ENCODE data around the gene HOMEZ.

HOMEZ gene

DNA sequence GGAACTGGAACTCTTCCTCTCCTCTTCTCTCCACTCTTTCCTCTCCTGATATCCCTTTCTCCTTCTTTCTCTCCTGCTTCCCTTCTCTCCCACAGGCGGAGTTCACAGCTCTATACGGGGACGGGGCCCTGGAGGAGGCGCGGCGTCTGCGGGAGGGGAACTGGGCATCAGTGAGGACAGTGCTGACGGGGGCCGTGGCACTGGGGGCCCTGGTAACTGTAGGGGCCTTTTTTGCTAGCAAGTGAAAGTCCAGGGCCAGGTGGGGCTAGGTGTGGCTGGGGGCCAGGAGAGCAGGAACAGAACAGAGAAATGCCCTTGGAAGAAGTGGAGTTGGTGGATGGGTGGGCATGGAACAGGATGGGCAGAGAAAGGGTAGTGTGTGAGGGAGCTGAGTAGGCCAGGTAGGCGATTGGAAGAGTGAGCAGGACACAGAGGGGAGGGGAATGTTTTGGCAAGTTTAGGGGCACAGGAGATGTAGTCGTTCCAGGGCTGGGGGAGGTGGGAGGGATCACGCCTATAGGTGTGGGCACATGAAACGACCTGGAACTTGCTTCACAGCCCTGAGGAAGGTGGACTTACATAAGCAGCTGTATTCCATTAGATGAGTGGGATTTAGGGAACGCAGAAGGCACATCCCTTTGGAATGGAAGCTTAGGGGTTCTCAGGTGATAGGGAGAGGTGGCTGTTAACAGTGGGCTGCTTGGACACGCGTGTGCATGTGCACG, 23.0 kb upstream of the HOMEZ start:
- no peak for FAIRE-seq
- DNase-seq (ENCODE audit: insufficient read length, low spot score): no peak

DNA sequence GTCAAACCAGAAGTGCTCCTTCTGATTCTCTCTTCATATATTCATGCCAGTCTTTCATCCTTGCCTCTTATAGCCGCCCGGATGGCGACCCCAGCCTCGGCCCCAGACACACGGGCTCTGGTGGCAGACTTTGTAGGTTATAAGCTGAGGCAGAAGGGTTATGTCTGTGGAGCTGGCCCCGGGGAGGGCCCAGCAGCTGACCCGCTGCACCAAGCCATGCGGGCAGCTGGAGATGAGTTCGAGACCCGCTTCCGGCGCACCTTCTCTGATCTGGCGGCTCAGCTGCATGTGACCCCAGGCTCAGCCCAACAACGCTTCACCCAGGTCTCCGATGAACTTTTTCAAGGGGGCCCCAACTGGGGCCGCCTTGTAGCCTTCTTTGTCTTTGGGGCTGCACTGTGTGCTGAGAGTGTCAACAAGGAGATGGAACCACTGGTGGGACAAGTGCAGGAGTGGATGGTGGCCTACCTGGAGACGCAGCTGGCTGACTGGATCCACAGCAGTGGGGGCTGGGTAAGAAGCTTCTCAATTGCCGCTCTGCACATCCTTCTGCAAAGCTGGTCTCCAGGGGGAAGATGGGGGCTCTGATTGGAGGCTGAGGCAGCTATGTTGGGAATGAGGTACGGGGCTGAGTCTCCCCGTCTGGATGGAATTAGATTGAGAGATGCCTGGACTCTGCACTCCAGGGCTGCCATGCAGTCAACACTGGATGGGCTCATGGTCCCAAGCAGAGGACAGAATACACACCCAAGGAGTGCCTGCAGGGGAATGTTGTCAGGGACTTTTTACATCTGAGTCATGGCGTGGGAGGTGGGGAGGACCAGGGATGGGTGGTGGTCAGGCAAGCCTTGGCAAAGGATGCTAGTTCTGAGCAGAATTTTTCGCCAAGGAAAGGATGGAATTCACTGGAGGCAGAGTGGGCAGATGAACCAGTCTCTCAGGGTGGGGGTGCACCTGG, 22.0 kb upstream of the HOMEZ start:
- FAIRE-seq (no peak), DNase-seq (ENCODE audit: insufficient read length, low spot score) (no peak)

DNA sequence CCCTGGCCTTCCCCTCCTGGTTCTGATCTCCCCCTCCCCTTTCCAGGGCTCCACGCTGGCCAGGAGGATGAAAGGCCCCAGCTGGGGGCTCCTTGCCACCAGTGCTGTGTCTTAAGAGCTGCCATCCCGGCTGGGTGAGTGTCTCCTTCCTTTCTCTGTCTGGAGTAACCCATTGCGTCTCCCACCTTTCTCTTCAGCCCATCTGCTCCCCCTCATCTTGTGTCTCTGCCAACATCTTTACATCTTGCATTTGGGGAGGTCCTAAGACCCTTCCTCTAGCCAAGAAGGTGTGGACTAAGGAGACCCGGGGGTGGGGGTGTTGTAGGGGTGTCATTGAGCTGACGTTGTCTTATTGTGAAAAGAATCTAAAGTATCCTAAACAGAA, 21.2 kb upstream of the HOMEZ start:
- DNase-seq (ENCODE audit: insufficient read length, low spot score) (no peak), FAIRE-seq (no peak)

DNA sequence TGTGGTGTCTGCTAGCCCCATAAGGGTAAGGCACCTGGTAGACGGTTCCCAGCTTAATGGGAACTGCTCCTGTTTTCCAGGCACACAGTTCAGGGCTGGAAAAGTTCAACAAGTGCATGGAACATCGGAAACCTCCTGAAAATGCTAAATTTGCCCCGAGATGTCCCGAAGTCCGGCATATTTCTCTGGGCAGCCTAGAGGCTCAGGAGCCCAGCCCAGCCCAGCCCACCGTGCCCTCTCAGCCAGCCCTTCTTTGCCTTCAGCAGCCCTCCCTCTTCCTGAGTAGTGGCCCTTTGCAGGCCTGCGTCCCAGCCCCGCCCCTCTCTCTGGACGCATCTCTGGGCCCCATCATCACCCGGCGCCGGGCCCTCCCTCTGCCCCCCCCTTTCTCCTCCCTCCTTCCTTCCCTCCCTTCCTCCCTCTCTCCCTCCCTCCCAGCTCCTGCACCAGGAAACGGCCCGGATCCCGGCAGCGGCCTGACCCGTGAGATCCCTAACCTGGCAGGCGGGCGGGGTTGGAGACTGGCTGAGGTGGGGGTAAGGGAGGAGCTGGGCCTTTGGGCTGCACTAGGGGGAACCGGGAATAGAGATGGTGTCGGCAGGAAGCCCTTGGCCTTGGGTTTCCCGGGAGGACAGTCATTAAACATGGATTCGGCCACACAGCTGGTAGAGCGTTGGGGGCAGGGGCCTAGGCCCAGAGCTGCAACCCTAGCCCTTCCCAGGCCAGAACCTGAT, 20.6 kb upstream of the HOMEZ start, which contains the start of gene BCL2L2:
TSS of gene BCL2L2 (plus strand) at position 422 of the 734 bp plus-strand sequence. CDS start 935 bp downstream, outside the sequence.
- FAIRE-seq: peak; percentile 74
- DNase-seq (ENCODE audit: insufficient read length, low spot score): peak; percentile 53

DNA sequence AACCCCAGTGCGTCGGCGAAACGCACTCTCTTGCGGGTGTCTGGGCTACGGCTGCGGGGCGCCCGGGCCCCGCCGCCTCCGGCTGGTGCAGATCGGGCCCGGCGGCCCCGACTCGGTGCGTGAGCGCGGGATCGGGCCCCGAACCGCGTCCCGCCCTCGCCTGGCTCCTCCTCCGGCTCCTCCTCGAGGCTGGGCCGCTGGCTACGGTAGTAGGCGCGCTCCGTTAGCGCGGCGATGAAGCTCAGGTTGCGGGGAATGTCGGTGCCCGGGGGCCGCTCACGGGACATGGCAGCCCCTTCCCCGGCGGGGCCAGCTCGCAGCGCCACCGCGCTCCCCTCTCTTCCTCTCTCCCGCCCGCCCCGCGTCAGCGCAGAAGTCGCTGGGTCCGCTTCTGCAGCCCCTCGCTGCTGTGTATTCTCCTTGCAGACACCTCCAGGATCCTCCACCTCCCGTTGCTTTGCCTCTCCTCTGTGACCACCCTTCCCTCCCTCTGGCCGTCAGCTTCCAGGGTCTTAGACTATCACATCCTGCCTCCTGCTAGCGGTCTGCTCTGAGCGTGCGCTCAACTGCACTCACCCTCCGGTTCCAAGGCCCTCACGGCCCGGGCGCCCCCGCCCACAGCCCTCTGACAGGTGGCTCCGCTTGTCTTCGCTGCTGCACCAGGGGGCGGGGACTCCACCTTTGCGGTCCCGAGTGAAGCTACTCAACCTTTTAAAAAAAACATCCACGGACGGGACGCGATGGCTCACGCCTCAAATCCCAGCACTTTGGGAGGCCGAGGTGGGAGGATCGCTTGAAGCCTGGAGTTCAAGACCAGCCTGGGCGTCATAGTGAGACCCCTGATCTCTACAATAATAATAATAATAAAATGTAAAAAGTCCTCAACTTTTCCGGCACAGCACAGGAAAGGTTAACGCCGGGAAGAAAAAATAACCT, 16.6 kb upstream of the HOMEZ start, which contains the start of gene PPP1R3E:
TSS of gene PPP1R3E (minus strand) at position 570 of the 936 bp plus-strand sequence. CDS start at position 287, 283 bp downstream.
- DNase-seq (ENCODE audit: insufficient read length, low spot score) (peak; percentile 42), FAIRE-seq (peak; percentile 85)

DNA sequence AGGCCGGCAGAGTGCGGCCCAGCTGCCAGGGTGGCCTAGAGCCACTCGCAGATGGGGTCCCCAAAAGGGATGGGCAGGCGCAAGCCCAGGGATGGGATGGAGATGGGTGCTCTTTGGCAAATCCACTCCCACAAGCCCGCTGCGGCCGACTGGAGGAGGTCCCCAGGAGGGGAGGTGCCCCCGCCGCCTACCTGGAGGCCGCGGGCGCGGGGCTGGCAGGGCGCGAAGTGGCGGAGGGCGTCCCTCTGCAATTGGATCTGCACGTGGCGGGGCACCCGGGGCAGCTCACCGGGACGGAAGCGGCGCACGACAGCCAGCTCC, 16.0 kb upstream of the HOMEZ start:
- DNase-seq (ENCODE audit: insufficient read length, low spot score) (no peak), FAIRE-seq (no peak)

DNA sequence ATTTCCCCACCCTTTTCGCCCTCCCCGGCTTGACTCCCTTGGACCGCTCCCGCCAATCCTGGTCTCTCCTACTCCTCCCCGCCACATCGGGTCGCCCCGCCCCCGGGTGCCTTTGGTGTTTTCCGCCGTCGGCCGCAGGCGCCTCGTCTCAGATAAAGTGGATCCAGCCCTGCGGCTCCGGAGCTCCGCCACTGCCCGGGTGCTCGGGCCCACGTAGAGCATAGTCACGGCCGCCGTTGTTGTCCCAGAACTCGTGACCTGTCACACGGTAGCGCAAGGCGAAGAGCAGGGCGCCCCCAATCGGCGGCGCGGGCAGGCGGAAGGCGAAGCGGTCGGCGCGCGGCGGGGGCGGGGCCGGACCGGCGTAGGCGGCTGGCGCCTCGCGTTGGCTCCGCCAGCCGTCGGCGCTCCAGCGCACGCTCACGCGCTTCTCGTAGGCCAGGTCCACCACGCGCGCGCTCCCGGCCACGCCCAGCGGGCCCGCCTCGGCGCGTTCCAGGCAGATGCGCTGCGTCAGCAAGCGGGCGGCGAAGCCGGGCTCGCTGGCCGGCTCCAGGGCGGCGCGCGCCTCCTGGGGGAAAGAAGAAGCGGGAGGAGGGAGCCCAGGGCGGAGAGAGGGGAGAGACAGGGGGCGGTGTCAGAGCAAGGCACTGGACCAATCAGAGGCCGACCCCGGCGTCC, 15.5 kb upstream of the HOMEZ start:
- DNase-seq (ENCODE audit: insufficient read length, low spot score) (peak; percentile 89), FAIRE-seq (peak; percentile 69)

DNA sequence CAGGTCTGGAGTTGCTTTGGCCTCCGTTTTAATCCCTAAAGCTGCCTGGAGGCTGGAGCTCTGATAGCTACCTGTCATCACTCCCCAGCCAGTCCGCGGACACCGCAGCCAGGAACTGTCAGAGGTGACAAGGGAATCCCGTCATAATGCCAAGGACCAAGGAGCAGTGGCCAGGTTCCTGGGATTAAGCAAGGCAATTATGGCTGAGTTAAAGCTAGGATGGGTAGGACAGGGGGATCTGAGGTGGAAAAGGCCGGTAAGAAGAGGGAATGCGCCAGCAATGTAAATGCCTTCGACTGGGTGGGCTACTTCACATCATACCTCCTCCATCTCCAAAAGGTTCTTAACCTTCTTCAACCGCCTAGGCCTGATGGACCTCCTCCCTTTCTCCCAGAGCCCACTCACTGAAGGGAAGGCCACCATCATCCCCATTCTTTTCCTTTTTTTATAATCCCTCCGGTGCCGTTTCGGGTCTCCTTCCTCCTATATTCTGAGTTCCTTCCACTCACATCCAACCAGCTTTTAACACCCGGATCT, 14.8 kb upstream of the HOMEZ start:
- no peak for DNase-seq (ENCODE audit: insufficient read length, low spot score)
- FAIRE-seq: no peak

DNA sequence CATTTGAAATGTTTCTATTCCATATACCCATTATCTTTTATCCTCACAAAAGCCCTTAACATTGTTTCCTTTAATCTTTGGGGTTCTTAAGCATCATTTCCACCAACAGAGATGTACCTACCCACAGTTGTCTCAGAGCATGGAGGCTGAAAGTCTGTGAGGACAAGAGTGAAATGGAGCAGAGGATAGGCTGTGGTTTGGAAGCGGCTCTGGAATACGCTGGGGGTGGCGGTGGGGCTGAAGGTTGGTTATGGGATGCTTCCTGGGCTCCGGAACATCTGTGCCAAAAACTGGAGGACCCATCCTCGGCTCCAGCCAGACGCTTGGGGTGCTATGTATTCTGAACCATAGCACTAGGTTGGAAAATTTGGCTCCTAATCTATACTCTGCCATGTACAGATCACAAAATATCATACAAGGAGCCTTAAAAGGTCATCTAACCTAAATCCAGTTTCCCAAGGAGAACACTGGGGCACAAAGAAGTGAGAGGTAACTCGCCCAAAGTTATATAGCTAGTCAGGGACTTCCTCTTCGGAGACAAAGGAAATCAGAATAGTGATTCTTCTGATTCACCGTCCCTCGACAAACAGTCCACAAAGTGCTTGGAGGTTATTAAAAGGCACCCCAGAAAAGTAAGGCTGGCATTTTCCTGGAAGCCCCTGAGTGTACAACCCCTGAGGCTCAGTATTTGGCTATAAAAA, 14.2 kb upstream of the HOMEZ start:
- DNase-seq (ENCODE audit: insufficient read length, low spot score) (no peak), FAIRE-seq (no peak)

DNA sequence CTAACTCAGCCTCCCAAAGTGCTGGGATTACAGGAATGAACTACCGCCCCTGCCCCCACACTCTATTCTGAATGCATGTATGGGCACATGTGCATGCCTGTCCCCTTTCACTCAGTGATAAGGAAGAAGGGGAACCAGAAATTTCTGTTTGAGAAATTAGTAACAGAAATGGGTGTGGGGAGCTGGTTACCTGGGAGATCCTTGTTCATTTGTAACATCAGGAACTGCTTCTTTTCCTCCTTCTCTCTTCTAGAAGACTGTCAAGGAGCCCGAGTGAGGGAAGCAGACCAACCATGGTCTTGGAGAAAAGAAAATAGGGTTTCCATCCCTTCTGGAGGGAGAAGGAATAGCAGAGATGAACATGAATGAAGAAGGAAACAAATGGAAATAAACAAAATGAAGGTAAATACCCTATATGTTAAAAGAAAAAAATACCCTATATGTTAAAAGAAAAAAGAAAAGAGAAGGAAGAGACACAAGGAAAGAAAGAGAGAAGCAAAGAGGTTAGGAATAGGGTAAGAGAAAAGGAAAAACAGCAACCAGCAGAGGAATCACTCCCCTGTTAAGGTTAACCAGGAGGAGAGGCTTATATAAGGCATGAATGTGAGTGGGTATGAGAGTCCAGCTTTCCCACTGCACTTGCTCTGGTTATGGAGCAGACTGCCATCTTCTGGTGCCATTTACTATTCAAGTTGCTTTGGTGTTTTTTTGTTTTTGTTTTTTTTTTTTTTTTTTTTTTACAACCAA, 13.5 kb upstream of the HOMEZ start:
- FAIRE-seq: no peak
- no peak for DNase-seq (ENCODE audit: insufficient read length, low spot score)

DNA sequence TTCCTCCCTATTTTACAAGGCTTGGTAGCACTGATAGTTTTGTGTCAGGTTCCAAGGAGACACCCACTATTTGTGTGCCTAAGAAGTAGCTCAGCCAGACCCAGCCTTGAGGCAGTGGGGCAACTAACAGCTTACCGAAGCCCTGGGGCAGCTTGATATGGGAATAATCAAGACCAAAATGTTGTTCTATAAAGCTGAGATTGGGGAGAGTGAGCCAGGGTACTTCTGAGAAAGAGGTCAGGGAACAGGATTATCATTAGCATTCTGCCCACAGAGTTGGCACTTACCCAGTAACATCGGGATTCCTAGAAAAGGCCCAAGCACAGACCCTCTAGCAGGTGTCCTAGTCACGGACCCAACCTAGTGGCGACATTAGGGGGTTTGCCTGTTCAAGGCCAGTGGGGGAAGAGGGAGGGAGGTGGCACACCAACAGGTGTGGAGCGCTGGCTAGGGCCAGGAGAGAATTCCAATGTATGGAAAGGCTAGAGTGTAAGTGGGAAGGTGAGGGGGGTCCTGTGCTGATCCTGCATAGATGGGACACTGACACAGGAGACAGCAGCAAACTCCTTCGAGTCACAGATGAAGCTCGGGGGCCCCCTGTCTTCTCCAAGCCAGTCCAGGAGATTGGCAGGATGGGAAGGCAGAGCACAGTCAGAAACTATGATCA, 11.8 kb upstream of the HOMEZ start:
- no peak for FAIRE-seq
- no peak for DNase-seq (ENCODE audit: insufficient read length, low spot score)

DNA sequence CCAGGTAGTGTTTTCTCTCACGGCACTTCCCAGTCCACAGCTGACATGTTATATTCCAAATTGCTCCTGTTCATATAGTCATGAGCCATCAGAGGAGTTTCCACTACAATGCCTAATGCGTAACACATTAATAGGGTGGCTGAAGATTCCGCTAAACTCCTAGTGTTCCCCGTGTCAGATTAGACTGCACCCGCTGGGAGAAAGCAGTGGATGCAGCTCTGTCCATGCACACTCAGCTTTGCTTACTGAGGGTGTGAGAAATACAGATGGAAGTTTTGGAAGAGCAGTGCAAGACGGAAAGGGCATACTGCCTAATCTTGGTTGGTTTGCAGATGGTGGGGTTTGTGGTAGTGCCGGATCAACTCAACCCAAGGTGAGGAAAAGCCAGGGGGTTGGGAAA, 11.2 kb upstream of the HOMEZ start:
- no peak for DNase-seq (ENCODE audit: insufficient read length, low spot score)
- no peak for FAIRE-seq

DNA sequence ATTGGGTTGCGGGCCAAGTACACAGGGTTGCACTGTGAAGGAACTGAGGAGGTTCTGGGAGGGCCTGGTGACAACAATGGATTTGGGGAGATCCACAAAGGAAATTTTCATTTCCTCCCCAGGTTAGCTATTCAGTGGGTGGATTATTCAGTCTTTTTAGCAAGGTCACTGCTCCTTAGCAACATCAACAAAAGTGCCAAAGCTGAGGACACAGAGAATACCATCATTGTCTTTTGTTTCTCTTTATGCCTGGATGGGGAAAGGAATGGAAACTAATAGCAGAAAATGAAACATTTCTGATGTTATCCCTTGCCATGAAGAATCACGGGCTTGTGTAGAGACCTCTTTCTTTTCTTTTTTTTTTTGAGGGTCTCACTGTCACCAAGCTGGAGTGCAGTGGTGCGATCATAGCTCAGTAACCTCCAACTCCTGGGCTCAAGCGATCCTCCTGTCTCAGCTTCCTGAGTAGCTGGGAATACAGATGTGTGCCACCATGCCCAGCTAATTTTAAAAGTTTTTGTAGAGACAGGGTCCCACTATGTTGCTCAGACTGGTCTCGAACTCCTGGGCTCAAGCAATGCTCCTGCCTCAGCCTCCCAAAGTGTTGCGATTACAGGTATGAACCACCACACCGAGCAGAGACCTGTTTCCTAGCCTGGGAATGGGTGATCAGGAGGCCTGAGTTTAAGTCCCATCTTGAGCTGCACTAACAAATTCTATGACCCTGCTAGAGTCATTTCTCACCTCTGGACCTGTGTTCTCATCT, 10.3 kb upstream of the HOMEZ start:
- FAIRE-seq (no peak), DNase-seq (ENCODE audit: insufficient read length, low spot score) (no peak)

DNA sequence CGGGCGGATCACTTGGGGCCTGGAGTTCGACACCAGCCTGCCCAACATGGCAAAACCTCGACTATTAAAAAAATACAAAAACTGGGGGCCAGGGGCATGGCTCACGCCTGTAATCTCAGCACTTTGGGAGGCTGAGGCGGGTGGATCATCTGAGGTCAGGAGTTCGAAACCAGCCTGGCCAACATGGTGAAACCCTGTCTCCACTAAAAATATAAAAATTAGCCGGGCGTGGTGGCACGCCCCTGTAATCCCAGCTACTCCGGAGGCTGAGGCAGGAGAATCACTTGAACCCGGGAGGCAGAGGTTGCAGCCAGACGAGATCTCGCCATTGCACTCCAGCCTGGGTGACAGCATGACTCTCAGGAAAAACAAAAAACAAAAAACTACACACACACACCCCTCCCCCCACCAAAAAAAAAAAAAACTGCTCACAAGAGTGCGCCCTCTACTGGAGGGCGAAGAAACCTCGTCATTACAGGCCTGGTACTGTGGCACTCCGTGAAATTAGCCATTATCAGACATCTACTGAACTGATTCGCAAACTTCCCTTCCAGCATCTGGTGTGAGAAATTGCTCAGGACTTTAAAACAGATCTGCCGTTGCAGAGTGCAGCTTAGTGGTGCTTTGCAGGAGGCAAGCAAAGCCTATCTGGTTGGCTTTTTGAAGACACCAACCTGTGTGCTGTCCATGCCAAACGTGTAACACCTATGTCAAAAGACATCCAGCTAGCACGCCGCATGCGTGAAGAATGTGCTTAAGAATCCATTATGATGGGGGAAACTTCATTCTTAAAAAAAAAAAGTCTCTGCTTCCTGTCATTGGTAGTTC, 9.0 kb upstream of the HOMEZ start:
- FAIRE-seq: peak; percentile 83
- DNase-seq (ENCODE audit: insufficient read length, low spot score): no peak

DNA sequence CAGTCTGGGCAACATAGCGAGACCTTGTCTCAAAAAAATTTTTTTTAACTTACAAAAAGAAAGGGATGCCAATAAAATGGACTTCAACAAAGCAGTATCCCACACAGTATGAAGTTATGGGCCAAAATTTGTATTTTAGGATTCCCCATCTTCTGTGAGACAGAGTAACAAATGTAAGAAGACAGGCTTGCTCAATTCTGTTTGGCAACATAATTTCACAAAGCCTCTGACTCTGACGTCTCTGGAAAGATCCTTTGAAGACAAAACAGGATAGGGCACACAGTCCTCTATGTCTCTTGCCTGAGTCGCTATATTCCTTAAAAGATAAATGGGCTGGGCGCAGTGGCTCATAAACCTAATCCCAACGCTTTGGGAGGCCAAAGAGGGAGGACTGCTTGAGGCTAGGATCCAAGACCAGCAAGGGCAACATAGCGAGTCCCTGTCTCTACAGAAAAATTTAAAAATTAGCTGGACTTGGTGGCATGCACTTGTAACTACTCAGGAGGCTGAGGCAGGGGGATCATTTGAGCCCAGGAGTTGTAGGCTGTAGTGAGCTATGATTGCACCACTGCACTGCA, 1.1 kb upstream of the HOMEZ start:
- FAIRE-seq (peak; percentile 70), DNase-seq (ENCODE audit: insufficient read length, low spot score) (no peak)
